Common myeloid progenitor, CD34-positive (primary cell): ENCODE data around the gene PTGER2.

ENCODE experiments used
- CTCF ChIA-PET: fragments of 350-600 bp; sonication (Branson Sonifier 250); formaldehyde crosslinking; loops from one replicate; lab custom pipeline; 2021; ENCODE audit warnings: antibody characterized with exemption; lab: Charles Lee
- POLR2A ChIA-PET: fragments of 350-600 bp; sonication (Branson Sonifier 250); formaldehyde crosslinking; loops from one replicate; lab custom pipeline; 2021; ENCODE audit warnings: antibody characterized with exemption; lab: Charles Lee
- DNase-seq, 3 donors: peaks; one replicate each; pipeline versions ENCODE4 v3.0.0 to v3.0.0-alpha.2; 2013
- H3K27ac ChIP-seq, 2 experiments: 1 replicate in 1 of 2; 2 replicates in 1 of 2; pipeline ENCODE4 v1.7.0; 2013; ENCODE audit warnings: inconsistent platforms in 2 of 2, low read length in 2 of 2, mild to moderate bottlenecking in 2 of 2, low read depth in 1 of 2, moderate library complexity in 1 of 2; ENCODE audit not compliant: severe bottlenecking in 2 of 2, insufficient read depth in 1 of 2, poor library complexity in 1 of 2
- H3K27me3 ChIP-seq, 5 experiments: replicated peaks in 2 of 5; 1 replicate in 3 of 5; 2 replicates in 2 of 5; pipeline versions ENCODE4 v1.6.1 to v1.7.0; 2013; ENCODE audit warnings: low read length in 4 of 5, mild to moderate bottlenecking in 2 of 5, moderate library complexity in 2 of 5, inconsistent platforms in 1 of 5; ENCODE audit not compliant: insufficient read depth in 5 of 5, control insufficient read depth in 4 of 5
- H3K36me3 ChIP-seq, 4 experiments: 1 replicate in 2 of 4; 2 replicates in 2 of 4; pipeline versions ENCODE4 v1.6.1 to v1.7.0; 2013; ENCODE audit warnings: low read length in 3 of 4, control low read depth in 1 of 4, mild to moderate bottlenecking in 1 of 4; ENCODE audit not compliant: control insufficient read depth in 4 of 4, insufficient read depth in 4 of 4
- H3K4me1 ChIP-seq, 4 experiments: 1 replicate in 3 of 4; 2 replicates in 1 of 4; pipeline versions ENCODE4 v1.6.1 to v1.7.1; 2013; ENCODE audit warnings: low read length in 3 of 4, mild to moderate bottlenecking in 3 of 4, control low read depth in 1 of 4, inconsistent platforms in 1 of 4, moderate library complexity in 1 of 4; ENCODE audit not compliant: control insufficient read depth in 4 of 4, insufficient read depth in 4 of 4; ENCODE audit errors: control extremely low read depth in 1 of 4
- H3K4me3 ChIP-seq, 7 experiments: 1 replicate in 4 of 7; 2 replicates in 3 of 7; pipeline versions ENCODE4 v1.5.1 to v1.7.0; 2013; ENCODE audit warnings: mild to moderate bottlenecking in 7 of 7, low read length in 6 of 7, moderate library complexity in 6 of 7, inconsistent platforms in 2 of 7, low read depth in 2 of 7, control low read depth in 1 of 7; ENCODE audit not compliant: insufficient read depth in 4 of 7, control insufficient read depth in 1 of 7; ENCODE audit errors: extremely low read depth in 1 of 7
- H3K9me3 ChIP-seq, 5 experiments: 1 replicate in 4 of 5; 2 replicates in 1 of 5; pipeline versions ENCODE4 v1.6.1 to v1.7.1; 2013; ENCODE audit warnings: low read length in 4 of 5, mild to moderate bottlenecking in 2 of 5, inconsistent platforms in 1 of 5, low read depth in 1 of 5, moderate library complexity in 1 of 5; ENCODE audit not compliant: control insufficient read depth in 4 of 5, insufficient read depth in 2 of 5; ENCODE audit errors: control extremely low read depth in 1 of 5
- WGBS: methylation state at CpG from one replicate; pipeline ENCODE4 v1.1.5; 2013; ENCODE audit not compliant: insufficient coverage; 5-methylcytosine and 5-hydroxymethylcytosine counted together

The PTGER2 gene

GRCh38 chr14:52333823-52334657, 19.9 kb downstream of the PTGER2 start:
- POLR2A ChIA-PET, result no interaction called here
- Histone ChIP-seq H3K9me3 (no peaks in the 10 kb centered on the region), H3K36me3 (peaks cover 0 to 7% (median 3%) of the 10 kb centered on the region in 4 experiments), H3K4me1 (peaks cover 0 to 11% (median 9%) of the 10 kb centered on the region in 4 experiments), H3K4me3 (no peak overlapping the region), H3K27ac (no peak overlapping the region), H3K27me3 (no peaks in the 10 kb centered on the region)
- DNase-seq, result peak in 2 of 3 donors; percentile 63 to 66
- WGBS, result 76% methylated on average over 6 of the region's 8 CpGs
- CTCF ChIA-PET, result no interaction called here

GRCh38 chr14:52336241-52336640, 22.1 kb downstream of the PTGER2 start:
- DNase-seq, result peak in 1 of 3 donors; percentile 39
- H3K4me3 ChIP-seq, result no peak overlapping the region
- CTCF ChIA-PET, result interaction anchor here (0.7 to 1.1 kb wide), 2 partner anchors 21 to 56 kb away, joined by 3 read pairs; no protein-coding TSS in a partner anchor
- H3K27me3 ChIP-seq, result peaks cover 0 to 3% (median 0%) of the 10 kb centered on the region in 5 experiments
- H3K9me3 ChIP-seq, result no peaks in the 10 kb centered on the region
- H3K36me3 ChIP-seq, result no peaks in the 10 kb centered on the region
- POLR2A ChIA-PET, result no interaction called here
- no CpG with 5 or more reads among the region's 2 CpGs for WGBS
- no peak overlapping the region for H3K27ac ChIP-seq
- H3K4me1 ChIP-seq, result peaks cover 0 to 12% (median 10%) of the 10 kb centered on the region in 4 experiments

GRCh38 chr14:52338051-52338681, 24.1 kb downstream of the PTGER2 start:
- Histone ChIP-seq H3K9me3 (no peaks in the 10 kb centered on the region), H3K36me3 (no peaks in the 10 kb centered on the region), H3K27ac (no peak overlapping the region), H3K4me3 (no peak overlapping the region), H3K27me3 (peaks cover 0 to 3% (median 0%) of the 10 kb centered on the region in 5 experiments), H3K4me1 (peaks cover 0 to 16% (median 10%) of the 10 kb centered on the region in 4 experiments)
- ChIA-PET CTCF (no interaction called here), POLR2A (no interaction called here)
- DNase-seq, result no peak
- WGBS, result no CpG with 5 or more reads among the region's 1 CpG

GRCh38 chr14:52339262-52339661, 25.1 kb downstream of the PTGER2 start:
- ChIA-PET POLR2A (no interaction called here), CTCF (no interaction called here)
- H3K27ac ChIP-seq, result no peak overlapping the region
- no peak for DNase-seq
- no peak overlapping the region for H3K4me3 ChIP-seq
- H3K4me1 ChIP-seq, result peaks cover 0 to 7% (median 0%) of the 10 kb centered on the region in 4 experiments
- no peaks in the 10 kb centered on the region for H3K36me3 ChIP-seq
- peaks cover 0 to 3% (median 0%) of the 10 kb centered on the region in 5 experiments for H3K27me3 ChIP-seq
- H3K9me3 ChIP-seq, result peaks cover 0 to under 1% (median 0%) of the 10 kb centered on the region in 5 experiments
- WGBS, result 100% methylated on average over 1 of the region's 1 CpG

GRCh38 chr14:52342849-52343596, 28.9 kb downstream of the PTGER2 start:
- Histone ChIP-seq H3K27me3 (peaks cover 0 to 22% (median 5%) of the 10 kb centered on the region in 5 experiments), H3K36me3 (no peaks in the 10 kb centered on the region), H3K4me3 (no peak overlapping the region), H3K27ac (no peak overlapping the region), H3K4me1 (peaks cover 0 to 7% (median 0%) of the 10 kb centered on the region in 4 experiments), H3K9me3 (peaks cover 0 to 6% (median 0%) of the 10 kb centered on the region in 5 experiments)
- POLR2A ChIA-PET, result no interaction called here
- WGBS, result 80% methylated on average over 1 of the region's 1 CpG
- DNase-seq, result no peak
- CTCF ChIA-PET, result interaction anchor here (0.9 kb wide), 1 partner anchor 39 kb away, joined by 3 read pairs; no protein-coding TSS in a partner anchor

GRCh38 chr14:52346778-52347177, 32.7 kb downstream of the PTGER2 start:
- H3K27ac ChIP-seq, result no peak overlapping the region
- peaks cover 0 to 57% (median 12%) of the 10 kb centered on the region in 5 experiments for H3K27me3 ChIP-seq
- POLR2A ChIA-PET, result no interaction called here
- H3K4me3 ChIP-seq, result no peak overlapping the region
- peaks cover 0 to 6% (median 0%) of the 10 kb centered on the region in 5 experiments for H3K9me3 ChIP-seq
- no peak for DNase-seq
- CTCF ChIA-PET, result no interaction called here
- 73% methylated on average over 2 of the region's 4 CpGs for WGBS
- no peaks in the 10 kb centered on the region for H3K36me3 ChIP-seq
- peaks cover 0 to 10% (median 2%) of the 10 kb centered on the region in 4 experiments for H3K4me1 ChIP-seq
